Thyroid gland (tissue), 4 donors: ENCODE data around the gene GRAMD4. TPM values are rescaled to one million over a fixed set of nuclear protein-coding genes. Genes with fewer than 3 reads are reported as not detected.
"Not testable (repeated sequence)": the region's sequence is repeated elsewhere in the genome, so short reads cannot be mapped to it uniquely, and the experiment has no call there.

ENCODE experiments used
- DNase-seq, 2 donors: peaks; one replicate each; pipeline ENCODE4 v3.0.0-alpha.2; 2019
- H3K27ac ChIP-seq, 3 donors: fragments of 200-600 bp; sonication (generic); 1 replicate in 2 of 3; 2 replicates in 1 of 3; pipeline ENCODE4 v1.5.1; 2016 to 2019; ENCODE audit warnings: mild to moderate bottlenecking in 1 of 3, moderate library complexity in 1 of 3
- H3K27me3 ChIP-seq: fragments of 200-600 bp; sonication (generic); one replicate; pipeline ENCODE4 v1.5.1; 2019
- H3K36me3 ChIP-seq, 2 donors: fragments of 200-600 bp; sonication (generic); one replicate each; pipeline ENCODE4 v1.5.1; 2016 to 2019
- H3K4me1 ChIP-seq, 2 donors: fragments of 200-600 bp; sonication (generic); one replicate each; pipeline ENCODE4 v1.5.1; 2017 to 2019
- H3K4me3 ChIP-seq, 3 donors: fragments of 200-600 bp; sonication (generic); replicated peaks in 1 of 3; 1 replicate in 2 of 3; 2 replicates in 1 of 3; pipeline ENCODE4 v1.5.1; 2016; ENCODE audit warnings: mild to moderate bottlenecking in 1 of 3
- H3K9me3 ChIP-seq: fragments of 200-600 bp; sonication (generic); one replicate; pipeline ENCODE4 v1.5.1; 2017
- POLR2A ChIP-seq, 2 donors: fragments of 450-650 bp; IDR thresholded peaks; one replicate each; pipeline ENCODE4 v1.6.1; 2017; ENCODE audit warnings: antibody characterized with exemption in 2 of 2, mild to moderate bottlenecking in 2 of 2, moderate library complexity in 1 of 2
- WGBS, 2 donors: methylation state at CpG; one replicate each; pipeline ENCODE4 v1.1.5; 2017; 5-methylcytosine and 5-hydroxymethylcytosine counted together
- intact Hi-C: fragments of 100-400 bp; cut with DNase I; formaldehyde crosslinking; loops from one replicate; pipeline ENCODE4 v1.15.1; 2023
- total RNA-seq, 4 donors: library from RNA; depleted of rRNA; stranded (reverse); fragments of >200 nt; gene quantifications; one replicate each; pipeline ENCODE4 v1.2.3, GENCODE V29; 2016
- TF ChIP-seq, protein P1 (sequence below), 6 experiments: fragments of 200-600 bp in 3 of 6; fragments of 450-650 bp in 3 of 6; sonication (generic) in 3 of 6; IDR thresholded peaks; one replicate each; pipeline ENCODE4 v1.5.1; 2016 to 2019; ENCODE audit warnings: antibody characterized with exemption in 6 of 6, mild to moderate bottlenecking in 2 of 6, inconsistent platforms in 1 of 6, moderate library complexity in 1 of 6

Gene GRAMD4
- total RNA-seq, 4 donors from 2014 or later, result 33.5 to 193 (median 62.1) TPM

DNA sequence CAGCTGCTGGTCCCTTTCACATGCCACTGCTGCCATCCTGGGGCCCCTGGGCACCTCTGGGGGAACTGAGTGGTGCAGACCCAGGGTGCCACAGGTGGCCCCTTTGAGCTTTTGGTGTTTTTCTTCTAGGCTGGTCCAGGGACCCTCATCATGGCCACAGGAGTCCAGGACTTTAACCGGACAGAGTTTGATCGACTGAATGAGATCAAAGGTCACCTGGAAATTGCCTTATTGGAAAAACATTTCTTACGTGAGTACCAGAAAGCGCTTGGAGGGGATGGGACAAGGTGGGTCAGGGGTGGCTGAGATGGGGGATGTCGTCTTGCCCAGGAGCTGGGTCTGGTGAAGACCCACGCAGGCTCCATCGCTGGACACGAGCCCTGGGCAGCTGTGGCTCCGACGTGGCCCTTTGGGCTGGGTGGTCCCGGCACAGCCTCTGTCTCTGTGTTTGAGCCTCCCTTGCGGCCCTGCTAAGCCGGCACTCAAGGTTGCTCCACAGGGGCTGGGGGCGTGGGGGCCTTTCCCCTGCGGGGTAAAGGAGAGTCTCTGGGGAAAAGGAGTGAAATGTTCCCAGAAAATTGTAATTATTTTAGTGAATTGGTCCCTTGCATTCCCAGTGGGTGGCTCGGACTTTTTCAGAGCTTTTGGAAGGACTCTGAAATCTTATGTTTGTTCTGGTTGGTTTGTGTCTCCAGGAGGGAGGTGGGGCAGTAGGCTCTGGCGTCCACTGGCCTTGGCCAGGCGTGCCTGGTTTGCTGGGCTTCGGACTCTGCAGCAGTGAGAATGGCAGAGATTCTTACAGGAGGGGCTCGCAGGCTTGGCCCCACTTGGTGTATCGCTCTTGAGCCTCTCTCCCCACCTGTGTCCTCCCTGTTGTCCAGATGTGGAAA, 17.8 kb downstream of the GRAMD4 start:
- Histone ChIP-seq H3K4me1 (peaks cover 24 to 26% of the 10 kb centered on the region in 2 donors), H3K27ac (no peak overlapping the region), H3K4me3 (no peak overlapping the region), H3K36me3 (no peaks in the 10 kb centered on the region), H3K9me3 (no peaks in the 10 kb centered on the region), H3K27me3 (no peaks in the 10 kb centered on the region)
- DNase-seq, result peak; percentile 22 to 45
- intact Hi-C loops, result no loop called here
- TF ChIP-seq POLR2A (IDR thresholded peaks at IDR 0.05), result no peak
- WGBS, 2 donors, result 87 to 90% methylated on average over 18 to 21 of the region's 21 CpGs

- DNase-seq, result peak; percentile 85 to 87
- Histone ChIP-seq H3K4me1 (peaks cover 24 to 26% of the 10 kb centered on the region in 2 donors), H3K27me3 (no peaks in the 10 kb centered on the region), H3K9me3 (no peaks in the 10 kb centered on the region), H3K36me3 (no peaks in the 10 kb centered on the region), H3K4me3 (no peak overlapping the region), H3K27ac (no peak overlapping the region)
- intact Hi-C loops, result no loop called here
- no peak for TF ChIP-seq POLR2A (IDR thresholded peaks at IDR 0.05)
- TF ChIP-seq, protein P1, sequence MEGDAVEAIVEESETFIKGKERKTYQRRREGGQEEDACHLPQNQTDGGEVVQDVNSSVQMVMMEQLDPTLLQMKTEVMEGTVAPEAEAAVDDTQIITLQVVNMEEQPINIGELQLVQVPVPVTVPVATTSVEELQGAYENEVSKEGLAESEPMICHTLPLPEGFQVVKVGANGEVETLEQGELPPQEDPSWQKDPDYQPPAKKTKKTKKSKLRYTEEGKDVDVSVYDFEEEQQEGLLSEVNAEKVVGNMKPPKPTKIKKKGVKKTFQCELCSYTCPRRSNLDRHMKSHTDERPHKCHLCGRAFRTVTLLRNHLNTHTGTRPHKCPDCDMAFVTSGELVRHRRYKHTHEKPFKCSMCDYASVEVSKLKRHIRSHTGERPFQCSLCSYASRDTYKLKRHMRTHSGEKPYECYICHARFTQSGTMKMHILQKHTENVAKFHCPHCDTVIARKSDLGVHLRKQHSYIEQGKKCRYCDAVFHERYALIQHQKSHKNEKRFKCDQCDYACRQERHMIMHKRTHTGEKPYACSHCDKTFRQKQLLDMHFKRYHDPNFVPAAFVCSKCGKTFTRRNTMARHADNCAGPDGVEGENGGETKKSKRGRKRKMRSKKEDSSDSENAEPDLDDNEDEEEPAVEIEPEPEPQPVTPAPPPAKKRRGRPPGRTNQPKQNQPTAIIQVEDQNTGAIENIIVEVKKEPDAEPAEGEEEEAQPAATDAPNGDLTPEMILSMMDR (IDR thresholded peaks at IDR 0.05), result no peak
- WGBS, 2 donors, result 61 to 68% methylated on average over 17 to 18 of the region's 18 CpGs
Measured at GRCh38 chr22:46638601-46639431, 18.6 kb downstream of the GRAMD4 start.

- WGBS, 2 donors, result 98% methylated on average over 5 to 11 of the region's 11 CpGs
- H3K9me3 ChIP-seq, result no peaks in the 10 kb centered on the region
- H3K36me3 ChIP-seq, result no peaks in the 10 kb centered on the region
- H3K4me1 ChIP-seq, result peaks cover 16 to 19% of the 10 kb centered on the region in 2 donors
- no peak for TF ChIP-seq POLR2A (IDR thresholded peaks at IDR 0.05)
- TF ChIP-seq, protein P1 (IDR thresholded peaks at IDR 0.05), result no peak
- no peak overlapping the region for H3K27ac ChIP-seq
- no peak for DNase-seq
- intact Hi-C loops, result no loop called here
- no peak overlapping the region for H3K4me3 ChIP-seq
- no peaks in the 10 kb centered on the region for H3K27me3 ChIP-seq
Measured at GRCh38 chr22:46639843-46640242, 19.7 kb downstream of the GRAMD4 start.

DNA sequence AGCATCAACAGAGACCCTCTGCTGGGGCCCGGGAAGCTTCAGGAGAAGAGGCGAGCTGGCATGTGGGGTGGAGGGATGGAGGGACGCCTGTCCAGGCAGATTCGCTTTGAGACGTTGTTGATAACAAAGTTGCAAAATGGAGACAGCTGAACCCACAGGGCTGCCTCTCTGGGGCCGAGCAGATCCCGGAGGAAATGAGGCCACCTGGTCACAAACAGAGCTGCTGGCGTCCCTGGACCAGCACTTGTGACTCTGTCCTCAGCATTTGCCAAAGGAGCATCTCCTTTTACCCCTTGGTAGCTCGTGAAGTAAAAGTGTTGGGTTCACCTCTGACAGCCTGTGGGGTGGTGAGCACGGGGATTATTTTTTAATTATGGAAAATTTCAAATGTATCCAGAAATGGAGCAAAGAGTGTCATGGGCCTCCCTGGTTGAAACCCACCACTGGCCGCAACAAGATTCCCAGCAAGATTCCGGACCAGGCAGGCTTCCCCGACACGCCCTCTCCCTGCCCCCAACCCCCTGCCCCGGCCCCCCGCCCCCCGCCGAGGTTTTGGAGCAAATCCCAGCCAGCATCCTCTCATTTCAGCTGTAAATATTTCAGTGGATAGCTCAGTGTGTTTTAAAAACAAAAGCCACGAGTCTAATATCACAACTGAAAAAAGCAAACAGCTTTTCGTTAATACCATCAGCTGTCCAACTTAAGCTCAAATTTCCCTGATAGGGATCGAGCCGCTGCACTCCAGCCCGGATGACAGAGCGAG, 20.3 kb downstream of the GRAMD4 start:
- no peak for DNase-seq
- H3K4me3 ChIP-seq, result no peak overlapping the region
- WGBS, 2 donors, result 86% methylated on average over 24 of the region's 24 CpGs
- H3K27ac ChIP-seq, result no peak overlapping the region
- TF ChIP-seq POLR2A (IDR thresholded peaks at IDR 0.05), result no peak
- TF ChIP-seq, protein P1 (IDR thresholded peaks at IDR 0.05), result no peak
- H3K9me3 ChIP-seq, result no peaks in the 10 kb centered on the region
- peaks cover 13 to 18% of the 10 kb centered on the region in 2 donors for H3K4me1 ChIP-seq
- H3K36me3 ChIP-seq, result no peaks in the 10 kb centered on the region
- intact Hi-C loops, result no loop called here
- H3K27me3 ChIP-seq, result no peaks in the 10 kb centered on the region

DNA sequence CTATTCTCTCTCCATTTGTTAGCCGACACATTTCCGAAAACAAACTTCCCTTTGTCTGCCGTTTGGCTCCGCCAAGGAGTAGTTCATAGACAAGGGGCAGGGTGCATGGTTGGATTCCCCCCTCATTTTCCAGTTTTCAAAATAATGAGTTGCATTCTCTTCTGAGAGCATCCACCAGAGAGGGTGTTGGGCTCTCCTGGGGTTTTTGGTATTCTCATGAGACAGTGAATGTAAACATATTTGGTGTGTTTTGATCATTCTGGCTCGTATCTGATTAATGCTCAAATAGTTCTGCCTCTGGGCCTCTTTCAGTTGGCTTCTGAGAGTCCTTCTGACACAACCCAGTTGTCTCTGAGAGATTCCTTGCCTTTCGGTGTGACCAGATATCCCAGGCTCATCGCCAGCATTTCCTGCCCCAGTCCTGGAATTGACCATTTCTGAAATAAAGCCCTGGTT, 21.7 kb downstream of the GRAMD4 start:
- TF ChIP-seq, protein P1 (IDR thresholded peaks at IDR 0.05), result no peak
- TF ChIP-seq POLR2A (IDR thresholded peaks at IDR 0.05), result no peak
- Histone ChIP-seq H3K27ac (no peak overlapping the region), H3K4me3 (no peak overlapping the region), H3K9me3 (no peaks in the 10 kb centered on the region), H3K27me3 (no peaks in the 10 kb centered on the region), H3K4me1 (peaks cover 9 to 17% of the 10 kb centered on the region in 2 donors), H3K36me3 (no peaks in the 10 kb centered on the region)
- no peak for DNase-seq
- intact Hi-C loops, result no loop called here
- WGBS, 2 donors, result 79 to 86% methylated on average over 7 of the region's 7 CpGs

DNA sequence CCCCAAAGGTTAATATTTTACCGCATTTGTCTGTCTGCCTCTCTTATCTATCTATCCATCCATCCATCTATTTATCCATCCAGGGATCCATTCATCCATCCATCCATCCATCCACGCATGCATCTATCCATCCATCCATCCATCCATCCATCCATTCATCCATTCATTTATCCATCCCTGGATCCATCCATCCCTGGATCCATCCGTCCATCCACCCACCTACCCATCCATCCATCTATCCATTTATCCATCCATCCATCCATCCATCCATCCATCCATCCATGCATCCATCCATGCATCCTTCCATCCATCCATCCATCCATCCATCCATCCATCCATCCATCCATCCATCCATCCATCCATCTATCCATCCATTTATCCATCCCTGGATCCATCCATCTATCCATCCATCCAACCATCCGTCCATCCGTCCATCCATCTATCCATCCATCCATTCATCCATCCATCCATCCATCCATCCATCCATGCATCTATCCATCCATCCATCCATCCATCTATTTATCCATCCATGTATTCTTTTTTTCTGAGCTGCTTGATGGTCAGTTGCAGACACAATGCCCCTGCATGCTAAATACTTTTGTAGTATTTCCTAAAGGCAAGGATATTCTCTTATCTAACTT, 22.8 kb downstream of the GRAMD4 start:
- H3K4me3 ChIP-seq, intact Hi-C loops, H3K9me3 ChIP-seq, H3K27ac ChIP-seq, DNase-seq, H3K36me3 ChIP-seq, H3K27me3 ChIP-seq: not testable (repeated sequence)
- peaks cover 8 to 24% of the 10 kb centered on the region in 2 donors for H3K4me1 ChIP-seq
- WGBS, 2 donors, result 94% methylated on average over 5 of the region's 5 CpGs
